HL-60 (cell line): ENCODE measurements around the gene D2HGDH.

ENCODE experiments used
- CTCF ChIP-seq: IDR thresholded peaks from one replicate; pipeline ENCODE4 v1.5.1; 2011; ENCODE audit warnings: low read length, control low read depth, inconsistent platforms; ENCODE audit not compliant: insufficient read depth
- GABPA ChIP-seq: IDR thresholded peaks from 2 replicates; pipeline ENCODE4 v1.6.1; 2012; ENCODE audit warnings: low read depth
- POLR2AphosphoS5 ChIP-seq: IDR thresholded peaks from 2 replicates; pipeline ENCODE4 v1.6.1; 2012; ENCODE audit warnings: low read depth
- REST ChIP-seq: IDR thresholded peaks from 2 replicates; pipeline ENCODE4 v1.6.1; 2012; ENCODE audit warnings: low read depth; ENCODE audit not compliant: insufficient replicate concordance
- SPI1 ChIP-seq: IDR thresholded peaks from 2 replicates; pipeline ENCODE4 v1.6.1; 2012; ENCODE audit warnings: low read depth, mild to moderate bottlenecking, borderline replicate concordance

GRCh38 chr2:241809383-241810306 lies 75.2 kb downstream of the D2HGDH start:
- TF ChIP-seq CTCF (no peak), REST (no peak), GABPA (no peak), POLR2AphosphoS5 (no peak), SPI1 (no peak)
